K562 (cell line): ENCODE data around the gene CCSER1. TPM values are rescaled to one million over a fixed set of nuclear protein-coding genes. Genes with fewer than 3 reads are reported as not detected.

Experiments
- ATAC-seq: fragments of 200-7000 bp; cut with Tn5 transposase; 3 replicates; pipeline ENCODE4 v1.9.1; 2020; ENCODE audit warnings: moderate library complexity
- BruUV-seq: library from RNA; stranded (reverse); fragments of 400-500 nt; replicated peaks from 2 replicates; lab custom pipeline; 2021; lab: Mats Ljungman, UMichigan
- CTCF ChIA-PET: fragments of 300-600 bp; formaldehyde crosslinking; extraction: SDS; loops from one replicate; lab custom pipeline; 2021; ENCODE audit warnings: low intra/inter-chr PET ratio; lab: Yijun Ruan, JAX
- POLR2A ChIA-PET: fragments of 300-600, 350-650 bp; sonication (Branson Sonifier 250); formaldehyde crosslinking; extraction: SDS; loops from one replicate; lab custom pipeline; 2021; ENCODE audit warnings: antibody characterized with exemption, inconsistent platforms; lab: Yijun Ruan, JAX
- DNase-seq, 4 experiments: peaks; one replicate each; pipeline versions ENCODE4 v3.0.0 to v3.0.0-alpha.2; 2011 to 2018; ENCODE audit warnings: low spot score in 3 of 4, mixed read lengths in 3 of 4; ENCODE audit errors: extremely low read depth in 1 of 4
- FAIRE-seq: peaks from 2 replicates; lab custom pipeline; 2011; peaks lifted over from hg19 to GRCh38; lab: Jason Lieb, UNC
- H2AFZ ChIP-seq: 2 replicates; pipeline ENCODE4 v1.6.0; 2011; ENCODE audit warnings: low read depth, low read length, control low read depth, inconsistent platforms
- H3K27ac ChIP-seq: fragments of 200-600 bp; 3 replicates; pipeline ENCODE4 v1.8.0; 2011; ENCODE audit warnings: low read depth, mild to moderate bottlenecking, control low read depth, inconsistent platforms, low read length, moderate library complexity, mixed read lengths; ENCODE audit errors: extremely low read depth
- H3K27me3 ChIP-seq, 2 experiments: fragments of 300-600 bp in 1 of 2; 2 replicates in 1 of 2; 3 replicates in 1 of 2; pipeline versions ENCODE4 v1.6.0 to v1.8.0; 2011; ENCODE audit warnings: inconsistent platforms in 2 of 2, low read length in 2 of 2, mild to moderate bottlenecking in 1 of 2, mixed read lengths in 1 of 2, moderate library complexity in 1 of 2; ENCODE audit not compliant: control insufficient read depth in 2 of 2, insufficient read depth in 2 of 2
- H3K36me3 ChIP-seq: fragments of 300-600 bp; 3 replicates; pipeline ENCODE4 v1.8.0; 2011; ENCODE audit warnings: mild to moderate bottlenecking, low read length, inconsistent platforms; ENCODE audit not compliant: control insufficient read depth, insufficient read depth
- H3K4me1 ChIP-seq, 2 experiments: fragments of 200-600 bp in 1 of 2; replicated peaks in 1 of 2; 2 replicates in 1 of 2; 3 replicates in 1 of 2; pipeline versions ENCODE4 v1.5.1 to v1.8.0; 2011; ENCODE audit warnings: inconsistent platforms in 2 of 2, low read length in 2 of 2, mild to moderate bottlenecking in 1 of 2, mixed read lengths in 1 of 2, moderate library complexity in 1 of 2; ENCODE audit not compliant: control insufficient read depth in 2 of 2, insufficient read depth in 2 of 2
- H3K4me2 ChIP-seq: 2 replicates; pipeline ENCODE4 v1.6.1; 2011; ENCODE audit warnings: low read length, control low read depth, inconsistent platforms, mixed read lengths; ENCODE audit not compliant: insufficient read depth
- H3K4me3 ChIP-seq: fragments of 200-600 bp; sonication (generic), shearing (Covaris generic); 2 replicates; pipeline ENCODE4 v1.5.1; 2016; ENCODE audit warnings: control low read depth, inconsistent platforms
- H3K79me2 ChIP-seq: fragments of 200-600 bp; 3 replicates; pipeline ENCODE4 v1.8.0; 2011; ENCODE audit warnings: low read length, inconsistent platforms; ENCODE audit not compliant: control insufficient read depth, insufficient read depth
- H3K9ac ChIP-seq, 2 experiments: 2 replicates each; pipeline versions ENCODE4 v1.6.0 to v1.6.1; 2011; ENCODE audit warnings: low read depth in 2 of 2, low read length in 2 of 2, control low read depth in 1 of 2, inconsistent platforms in 1 of 2, mild to moderate bottlenecking in 1 of 2, mixed read lengths in 1 of 2; ENCODE audit not compliant: insufficient read depth in 1 of 2
- H3K9me1 ChIP-seq: one replicate; pipeline ENCODE4 v1.6.0; 2011; ENCODE audit warnings: inconsistent platforms, mild to moderate bottlenecking, low read length, moderate library complexity; ENCODE audit not compliant: control insufficient read depth, insufficient read depth
- H3K9me3 ChIP-seq: replicated peaks from 2 replicates; pipeline ENCODE4 v1.5.1; 2011; ENCODE audit warnings: low read depth, low read length, inconsistent platforms; ENCODE audit not compliant: control insufficient read depth, insufficient read depth
- H4K20me1 ChIP-seq: replicated peaks from 2 replicates; pipeline ENCODE4 v1.6.1; 2011; ENCODE audit warnings: low read length, inconsistent platforms, mixed read lengths; ENCODE audit not compliant: control insufficient read depth, insufficient read depth
- CREB3 ChIP-seq: fragments of 450-650 bp; conservative IDR thresholded peaks from 2 replicates; pipeline ENCODE4 v1.6.1; 2016; ENCODE audit warnings: missing genetic modification characterization, low read depth, mild to moderate bottlenecking, missing compliant biosample characterization, moderate library complexity
- EP400 ChIP-seq: fragments of 450-650 bp; IDR thresholded peaks from 2 replicates; pipeline ENCODE4 v1.6.1; 2017; ENCODE audit warnings: antibody characterized with exemption, mild to moderate bottlenecking, moderate library complexity
- GABPB1 ChIP-seq: sonication (generic); formaldehyde crosslinking; IDR thresholded peaks from 2 replicates; pipeline ENCODE4 v1.8.0; 2022; ENCODE audit warnings: mild to moderate bottlenecking, missing genetic modification reagents
- HDAC8 ChIP-seq: fragments of 450-650 bp; IDR thresholded peaks from 2 replicates; pipeline ENCODE4 v1.6.1; 2016; ENCODE audit warnings: mild to moderate bottlenecking, missing genetic modification characterization, moderate library complexity, missing compliant biosample characterization
- HMGN3 ChIP-seq: IDR thresholded peaks from 2 replicates; pipeline ENCODE4 v1.6.1; 2011; ENCODE audit warnings: borderline replicate concordance, low read depth, mild to moderate bottlenecking, mixed read lengths, low read length; ENCODE audit not compliant: insufficient read length; ENCODE audit errors: extremely low read depth
- HNRNPL ChIP-seq: fragments of 200-400 bp; formaldehyde crosslinking; IDR thresholded peaks from 2 replicates; pipeline ENCODE4 v1.6.1; 2017; ENCODE audit warnings: low read depth, mild to moderate bottlenecking, low read length
- KLF1 ChIP-seq: fragments of 450-650 bp; IDR thresholded peaks from 2 replicates; pipeline ENCODE4 v1.6.1; 2016; ENCODE audit warnings: missing genetic modification characterization, missing compliant biosample characterization
- MCM7 ChIP-seq, 2 experiments: fragments of 450-650 bp; IDR thresholded peaks; 2 replicates each; pipeline ENCODE4 v1.6.1; 2016 to 2018
- MTF1 ChIP-seq: fragments of 250-450 bp; sonication (Bioruptor Pico); IDR thresholded peaks from 2 replicates; pipeline ENCODE4 v1.9.0; 2021; ENCODE audit warnings: moderate library complexity, mild to moderate bottlenecking, inconsistent platforms, borderline replicate concordance
- NUFIP1 ChIP-seq: fragments of 450-650 bp; IDR thresholded peaks from 2 replicates; pipeline ENCODE4 v1.6.1; 2018; ENCODE audit not compliant: partially characterized antibody
- OTX1 ChIP-seq: fragments of 450-650 bp; formaldehyde crosslinking; IDR thresholded peaks from 2 replicates; pipeline ENCODE4 v1.4.0; 2022; ENCODE audit warnings: mild to moderate bottlenecking
- RUNX1 ChIP-seq: sonication (generic); IDR thresholded peaks from 2 replicates; pipeline ENCODE4 v1.6.1; 2016; ENCODE audit warnings: antibody characterized with exemption, low read depth
- SIN3A ChIP-seq, 2 experiments: fragments of 150-350 bp in 1 of 2; IDR thresholded peaks; 2 replicates each; pipeline ENCODE4 v1.6.1; 2011 to 2016; ENCODE audit warnings: borderline replicate concordance in 2 of 2, low read depth in 2 of 2, low read length in 2 of 2, mild to moderate bottlenecking in 2 of 2, moderate library complexity in 2 of 2; ENCODE audit not compliant: control insufficient read depth in 1 of 2
- ZNF695 ChIP-seq: fragments of 450-650 bp; formaldehyde crosslinking; IDR thresholded peaks from 2 replicates; pipeline ENCODE4 v1.4.0; 2020; ENCODE audit warnings: mild to moderate bottlenecking, moderate library complexity
- ZNF740 ChIP-seq, 3 experiments: fragments of 200-800 bp in 1 of 3; sonication (Bioruptor generic) in 1 of 3; sonication (generic) in 1 of 3; formaldehyde crosslinking in 1 of 3; IDR thresholded peaks; 2 replicates each; pipeline versions ENCODE4 v1.6.1 to v1.8.0; 2016 to 2022; ENCODE audit warnings: mild to moderate bottlenecking in 2 of 3, missing compliant biosample characterization in 2 of 3, missing genetic modification characterization in 2 of 3, missing genetic modification reagents in 1 of 3
- WGBS: fragments of 100-300 bp; shearing (Covaris generic); methylation state at CpG from one replicate; pipeline ENCODE4 v1.1.6; 2016; ENCODE audit warnings: low coverage, mixed read lengths; ENCODE audit not compliant: insufficient coverage; ENCODE audit errors: missing lambda C conversion rate; 5-methylcytosine and 5-hydroxymethylcytosine counted together
- in situ Hi-C: fragments of 300-500 bp; cut with MboI; formaldehyde crosslinking; loops from 4 replicates; pipeline ENCODE4 v1.15.0; 2018; ENCODE audit warnings: inconsistent platforms, mixed read lengths
- intact Hi-C: fragments of 100-400 bp; cut with micrococcal nuclease; formaldehyde crosslinking; loops from 2 replicates; pipeline ENCODE4 v1.14.2; 2022
- polyA plus RNA-seq, 8 experiments: library from polyadenylated mRNA; depleted of rRNA in 4 of 8; stranded (reverse) in 5 of 8; unstranded in 3 of 8; fragments of >200 nt; fragmentation: Nextera tagmentation in 2 of 8; fragmentation: Illumina TruSeq in 1 of 8; extraction: Ambion mirVana in 2 of 8; extraction: Trizol in 1 of 8; gene quantifications; 2 replicates each; pipeline versions ENCODE4 v1.2.1 to v1.2.3, GENCODE V29; 2011 to 2014; ENCODE audit warnings: inconsistent platforms in 1 of 8, missing spikeins in 1 of 8
- total RNA-seq, 7 experiments: library from RNA; depleted of rRNA in 6 of 7; stranded (reverse); fragments of >200 nt in 6 of 7; fragmentation: Illumina TruSeq in 2 of 7; extraction: Trizol in 2 of 7; gene quantifications; 2 replicates each; pipeline versions ENCODE4 v1.2.1 to v1.2.3, GENCODE V29; 2011 to 2021; ENCODE audit warnings: low replicate concordance in 1 of 7
- TF ChIP-seq, protein P1 (sequence below), 3 experiments: IDR thresholded peaks in 2 of 3; conservative IDR thresholded peaks in 1 of 3; 2 replicates each; pipeline ENCODE4 v1.5.1; 2011 to 2012; ENCODE audit warnings: low read length in 3 of 3, mild to moderate bottlenecking in 3 of 3, control low read depth in 2 of 3, improper control_type of control experiment in 1 of 3, inconsistent platforms in 1 of 3, low read depth in 1 of 3, mixed read lengths in 1 of 3, moderate library complexity in 1 of 3; ENCODE audit not compliant: insufficient read depth in 2 of 3
- TF ChIP-seq, protein P2 (sequence below): fragments of 450-650 bp; IDR thresholded peaks from 2 replicates; pipeline ENCODE4 v1.6.1; 2016; ENCODE audit warnings: missing biosample characterization, missing genetic modification characterization

CCSER1 gene
- total and polyA plus RNA-seq, 9 of the 15 experiments (the other 6 are each of a cell fraction or from before 2014, with no cell fraction given): not detected

- TF ChIP-seq MCM7 (IDR thresholded peaks at IDR 0.05): no peak
- no peak for TF ChIP-seq HDAC8 (tag)
- TF ChIP-seq, protein P1, sequence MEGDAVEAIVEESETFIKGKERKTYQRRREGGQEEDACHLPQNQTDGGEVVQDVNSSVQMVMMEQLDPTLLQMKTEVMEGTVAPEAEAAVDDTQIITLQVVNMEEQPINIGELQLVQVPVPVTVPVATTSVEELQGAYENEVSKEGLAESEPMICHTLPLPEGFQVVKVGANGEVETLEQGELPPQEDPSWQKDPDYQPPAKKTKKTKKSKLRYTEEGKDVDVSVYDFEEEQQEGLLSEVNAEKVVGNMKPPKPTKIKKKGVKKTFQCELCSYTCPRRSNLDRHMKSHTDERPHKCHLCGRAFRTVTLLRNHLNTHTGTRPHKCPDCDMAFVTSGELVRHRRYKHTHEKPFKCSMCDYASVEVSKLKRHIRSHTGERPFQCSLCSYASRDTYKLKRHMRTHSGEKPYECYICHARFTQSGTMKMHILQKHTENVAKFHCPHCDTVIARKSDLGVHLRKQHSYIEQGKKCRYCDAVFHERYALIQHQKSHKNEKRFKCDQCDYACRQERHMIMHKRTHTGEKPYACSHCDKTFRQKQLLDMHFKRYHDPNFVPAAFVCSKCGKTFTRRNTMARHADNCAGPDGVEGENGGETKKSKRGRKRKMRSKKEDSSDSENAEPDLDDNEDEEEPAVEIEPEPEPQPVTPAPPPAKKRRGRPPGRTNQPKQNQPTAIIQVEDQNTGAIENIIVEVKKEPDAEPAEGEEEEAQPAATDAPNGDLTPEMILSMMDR (IDR thresholded peaks at IDR 0.05 in 2 of 3, conservative IDR thresholded peaks at IDR 0.05 in 1 of 3; ENCODE audit: insufficient read depth in 2 of 3, low read depth in 1 of 3, low read length in 3 of 3): no peak
- no peak for TF ChIP-seq HMGN3
- TF ChIP-seq SIN3A (IDR thresholded peaks at IDR 0.05; ENCODE audit: borderline replicate concordance in 2 of 2, control insufficient read depth in 1 of 2, low read depth in 2 of 2, low read length in 2 of 2): no peak
These were observed 1469.5 kb downstream of the CCSER1 start (continued) for GRCh38 chr4:91596718-91597117.

- POLR2A ChIA-PET: no interaction called here
- DNase-seq (no peak), FAIRE-seq (no peak), ATAC-seq (no peak)
- Histone ChIP-seq H3K4me2 (no peak overlapping the region), H4K20me1 (no peaks in the 10 kb centered on the region), H3K9me3 (peaks cover 2% of the 10 kb centered on the region; the same call in 1 of the 2 replicates), H3K4me1 (no peaks in the 10 kb centered on the region), H3K27me3 (no peaks in the 10 kb centered on the region), H3K36me3 (no peaks in the 10 kb centered on the region), H3K27ac (no peak overlapping the region), H3K9me1 (no peaks in the 10 kb centered on the region), H3K79me2 (no peaks in the 10 kb centered on the region), H3K4me3 (no peak overlapping the region), H3K9ac (no peak overlapping the region), H2AFZ (no peak overlapping the region)
- in situ Hi-C loops (no loop called here), intact Hi-C loops (no loop called here)
- CTCF ChIA-PET: no interaction called here
- no TSS peak for BruUV-seq
- 1% methylated on average over 8 of the region's 8 CpGs for WGBS
- TF ChIP-seq GABPB1: no peak
- TF ChIP-seq, protein P2, sequence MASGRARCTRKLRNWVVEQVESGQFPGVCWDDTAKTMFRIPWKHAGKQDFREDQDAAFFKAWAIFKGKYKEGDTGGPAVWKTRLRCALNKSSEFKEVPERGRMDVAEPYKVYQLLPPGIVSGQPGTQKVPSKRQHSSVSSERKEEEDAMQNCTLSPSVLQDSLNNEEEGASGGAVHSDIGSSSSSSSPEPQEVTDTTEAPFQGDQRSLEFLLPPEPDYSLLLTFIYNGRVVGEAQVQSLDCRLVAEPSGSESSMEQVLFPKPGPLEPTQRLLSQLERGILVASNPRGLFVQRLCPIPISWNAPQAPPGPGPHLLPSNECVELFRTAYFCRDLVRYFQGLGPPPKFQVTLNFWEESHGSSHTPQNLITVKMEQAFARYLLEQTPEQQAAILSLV (tag): no peak
- no peak for TF ChIP-seq KLF1 (tag)
- TF ChIP-seq RUNX1: no peak
- TF ChIP-seq MTF1: no peak
- TF ChIP-seq CREB3 (tag): no peak
- no peak for TF ChIP-seq HNRNPL
- no peak for TF ChIP-seq ZNF695
- TF ChIP-seq NUFIP1: no peak
- no peak for TF ChIP-seq HDAC8 (tag)
- no peak for TF ChIP-seq OTX1 (CRISPR knock-in tag)
- TF ChIP-seq ZNF740 (CRISPR knock-in tag; IDR thresholded peaks at IDR 0.05): no peak
- no peak for TF ChIP-seq ZNF740 (tag; IDR thresholded peaks at IDR 0.05)
- no peak for TF ChIP-seq EP400
These were observed 1471.5 kb downstream of the CCSER1 start for GRCh38 chr4:91598696-91599095.
